Putamen (tissue), 1 donor: ENCODE data around the gene RPS2.

Experiments
- DNase-seq: peaks from one replicate; pipeline ENCODE4 v3.0.0-alpha.2; 2016; ENCODE audit warnings: low spot score

RPS2 gene

DNA sequence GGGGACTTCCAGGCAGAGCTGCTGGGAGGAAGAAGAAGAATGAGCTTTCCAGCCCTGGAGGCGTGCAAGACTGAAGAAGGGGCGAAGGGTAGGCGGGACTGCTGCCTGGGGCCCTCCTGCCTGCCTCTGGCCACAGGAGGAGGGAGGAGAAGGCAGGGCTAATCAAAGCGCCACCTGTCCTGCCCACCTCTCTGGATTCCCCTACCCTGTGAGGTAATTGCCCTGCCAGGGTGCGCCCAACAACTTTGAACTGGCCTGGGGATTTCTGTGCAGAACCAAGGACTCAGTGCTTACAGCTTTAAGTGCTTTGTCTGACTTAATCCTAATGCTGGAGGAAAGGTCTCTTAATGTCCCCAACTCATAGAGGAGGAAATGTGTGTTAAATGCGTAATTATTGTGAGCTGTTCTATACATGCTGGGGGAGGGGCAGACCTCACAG, 16.8 kb upstream of the RPS2 start, which contains the start of gene NOXO1:
Gene NOXO1 (minus strand): TSS at position 72 of the 439 bp plus-strand sequence. CDS start 290 bp downstream, outside the sequence.
- DNase-seq, result no peak

DNA sequence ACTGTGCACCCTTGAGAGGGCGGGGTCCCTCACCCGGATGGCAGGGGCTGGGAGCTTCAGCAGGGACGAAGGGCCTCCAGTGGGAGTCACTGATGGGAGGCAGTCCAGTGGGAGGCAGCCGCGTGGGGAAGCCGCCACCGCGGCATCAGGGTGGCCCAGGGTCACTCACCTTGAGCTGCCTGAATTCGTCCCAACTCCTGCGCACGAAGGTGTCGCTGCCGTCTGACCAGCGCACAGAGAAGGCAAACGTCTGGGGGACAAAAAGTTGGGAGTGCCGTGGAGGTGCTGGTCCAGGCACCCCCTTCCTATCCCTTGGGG, 16.1 kb upstream of the RPS2 start:
- DNase-seq, result no peak

DNA sequence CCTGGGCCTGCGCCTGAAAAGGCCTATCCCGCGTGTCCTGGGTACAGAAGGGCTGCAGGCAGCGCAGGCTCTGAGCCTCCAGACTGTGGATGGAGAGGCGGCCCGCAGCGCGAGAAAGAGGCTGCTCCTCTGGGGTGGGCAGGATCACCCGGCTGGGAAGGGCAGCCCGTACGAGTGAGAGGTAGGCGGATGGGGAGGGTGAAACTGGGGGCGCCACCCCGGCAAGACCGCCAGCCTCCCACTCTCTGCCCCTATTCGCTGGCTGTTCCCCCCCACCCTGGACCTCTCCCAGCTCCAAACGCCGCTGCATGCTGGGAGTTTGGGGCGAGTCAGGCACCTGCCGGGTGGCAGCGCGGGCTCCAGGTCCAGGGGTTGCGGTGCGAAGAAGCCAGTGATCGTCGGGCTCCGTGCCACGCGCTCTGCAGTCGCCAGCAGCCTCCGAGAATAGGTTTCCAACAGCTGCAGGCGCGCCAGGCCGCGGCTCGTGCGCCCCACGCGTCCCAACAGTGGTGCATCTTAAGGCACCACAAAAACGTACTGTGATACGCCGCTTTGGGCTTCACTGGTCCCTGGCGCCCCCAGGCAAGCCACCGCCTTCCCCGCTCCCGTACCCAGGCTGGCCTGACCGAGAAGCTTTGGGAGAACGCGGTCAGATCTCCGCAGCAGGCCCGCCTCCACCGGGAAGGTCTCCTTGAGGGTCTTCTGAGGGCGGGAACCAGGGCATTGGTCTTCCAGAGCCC, 15.6 kb upstream of the RPS2 start:
- no peak for DNase-seq

DNA sequence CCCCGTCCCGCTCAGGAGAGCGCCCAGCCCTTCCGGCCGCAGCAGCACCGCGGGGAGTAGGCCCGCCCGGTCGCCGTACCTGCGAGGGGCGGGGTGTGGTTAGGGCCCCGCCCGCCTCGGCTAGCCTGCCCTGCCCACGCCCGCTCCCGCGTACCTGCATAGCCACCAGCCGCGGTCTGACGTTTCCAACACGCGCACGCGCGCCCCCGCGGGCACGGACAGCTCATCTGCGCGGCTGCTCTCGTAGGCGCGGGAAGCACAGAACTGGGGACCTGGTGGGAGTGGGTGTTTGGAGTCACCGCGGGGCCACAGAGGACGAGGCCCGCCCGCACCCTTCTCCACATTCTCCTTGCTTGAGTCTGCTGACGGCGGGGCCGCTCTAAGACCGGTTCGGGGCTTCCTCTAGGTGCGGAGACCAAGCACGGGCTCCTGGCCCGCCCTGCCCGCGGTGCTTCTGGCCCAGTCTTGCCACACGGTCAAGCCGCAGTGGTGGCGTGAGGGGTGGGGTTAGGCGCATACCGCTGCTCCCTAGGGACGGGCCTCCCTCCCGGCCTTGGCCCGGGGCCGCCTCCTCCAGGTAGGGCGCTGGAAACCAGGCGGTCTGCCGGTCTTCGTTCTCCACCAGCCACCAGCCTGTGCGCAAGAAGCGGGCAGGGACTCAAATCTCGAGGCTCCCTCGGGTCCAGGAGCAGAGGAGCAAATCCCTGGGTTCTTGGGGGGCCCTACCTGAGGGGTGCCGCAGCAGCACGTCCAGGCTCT, 14.8 kb upstream of the RPS2 start:
- no peak for DNase-seq

DNA sequence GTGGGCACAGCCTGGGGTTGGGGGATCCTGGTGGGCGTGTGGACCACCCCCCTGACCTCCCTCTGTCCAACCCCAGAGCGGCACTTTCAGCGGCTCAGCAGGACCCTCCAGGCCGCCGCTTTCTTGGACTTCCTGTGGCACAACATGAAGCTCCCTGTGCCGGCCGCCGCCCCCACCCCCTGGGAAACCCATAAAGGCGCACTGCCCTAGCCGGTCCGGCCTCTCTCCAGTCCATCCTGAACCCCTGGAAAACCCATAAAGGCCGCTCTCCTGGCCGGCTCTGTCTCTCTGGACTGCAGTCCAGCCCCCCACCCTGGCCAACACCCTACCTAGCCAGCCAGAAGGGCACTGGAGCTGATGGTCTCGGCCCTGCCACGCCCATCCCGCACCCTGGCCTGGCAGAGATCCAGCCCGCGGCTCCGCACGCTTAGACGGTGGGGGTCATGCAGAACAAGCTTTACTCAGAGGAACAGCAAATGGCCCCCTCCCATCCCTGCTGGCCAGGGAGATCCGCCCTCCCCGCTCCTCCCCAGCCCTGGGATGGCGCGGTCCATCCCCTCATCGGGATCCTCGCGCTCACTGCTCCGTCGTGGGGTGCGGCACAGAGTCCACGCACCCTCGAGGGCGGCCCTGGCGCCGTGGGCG, 14.0 kb upstream of the RPS2 start:
- DNase-seq, result no peak

DNA sequence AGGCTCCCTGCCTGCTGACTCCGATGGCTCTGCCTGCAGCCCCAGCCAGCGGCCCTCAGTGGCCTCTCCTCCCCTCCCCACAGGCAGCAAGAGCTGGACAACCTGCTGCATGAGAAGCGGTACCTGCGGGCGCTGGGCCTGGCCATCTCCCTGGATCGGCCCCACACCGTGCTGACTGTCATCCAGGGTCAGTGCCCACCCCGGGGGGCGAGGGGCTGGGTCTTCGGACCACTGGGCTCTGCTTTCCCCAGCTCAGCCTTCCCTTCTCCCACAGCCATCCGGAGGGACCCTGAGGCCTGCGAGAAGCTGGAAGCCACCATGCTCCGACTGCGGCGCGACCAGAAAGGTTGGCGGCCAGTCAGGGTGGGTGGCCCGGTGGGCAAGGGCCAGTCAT, 13.2 kb upstream of the RPS2 start:
- no peak for DNase-seq

DNA sequence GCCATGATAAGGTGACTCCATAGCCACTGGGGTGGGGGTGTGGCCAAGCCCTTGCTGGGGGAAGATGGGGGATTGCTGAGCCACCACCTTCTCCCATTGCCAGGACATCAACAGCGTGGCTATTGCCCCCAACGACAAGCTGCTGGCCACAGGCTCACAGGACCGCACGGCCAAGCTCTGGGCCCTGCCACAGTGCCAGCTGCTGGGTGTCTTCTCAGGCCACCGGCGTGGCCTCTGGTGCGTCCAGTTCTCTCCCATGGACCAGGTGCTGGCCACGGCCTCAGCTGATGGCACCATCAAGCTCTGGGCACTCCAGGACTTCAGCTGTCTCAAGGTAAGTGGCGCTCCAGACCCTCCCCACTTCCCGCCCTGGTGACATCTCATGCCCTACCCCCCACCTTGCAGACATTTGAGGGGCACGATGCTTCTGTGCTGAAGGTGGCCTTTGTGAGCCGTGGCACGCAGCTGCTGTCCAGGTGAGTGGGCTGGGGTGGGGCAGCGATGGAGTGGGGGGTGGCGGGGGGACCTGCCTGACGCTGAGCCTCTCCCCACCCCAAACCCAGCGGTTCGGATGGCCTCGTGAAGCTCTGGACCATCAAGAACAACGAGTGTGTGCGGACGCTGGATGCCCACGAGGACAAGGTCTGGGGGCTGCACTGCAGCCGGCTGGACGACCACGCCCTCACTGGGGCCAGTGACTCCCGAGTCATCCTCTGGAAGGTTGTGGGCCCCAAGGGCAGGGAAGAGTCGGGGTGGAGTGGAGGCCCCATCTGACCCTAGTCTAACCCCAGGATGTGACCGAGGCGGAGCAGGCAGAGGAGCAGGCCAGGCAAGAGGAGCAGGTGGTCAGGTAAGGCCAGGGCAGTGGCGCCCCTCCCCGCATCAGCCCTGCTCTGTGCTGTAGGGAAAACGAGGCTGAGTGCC, 12.6 kb upstream of the RPS2 start:
- no peak for DNase-seq

DNA sequence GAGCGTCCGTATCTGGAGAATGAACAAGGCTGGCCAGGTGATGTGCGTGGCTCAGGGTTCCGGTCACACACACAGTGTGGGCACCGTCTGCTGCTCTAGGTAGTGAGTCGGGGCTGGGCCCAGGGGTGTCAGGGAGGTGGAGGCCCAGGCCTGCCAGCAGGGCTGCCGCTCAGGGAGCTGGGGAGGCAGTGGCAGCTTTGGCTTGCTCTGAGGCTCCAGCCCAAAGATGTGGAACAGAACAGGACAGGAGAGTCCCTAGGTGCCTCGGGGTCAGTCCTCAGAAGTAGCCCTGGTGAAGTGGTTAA, 11.5 kb upstream of the RPS2 start:
- no peak for DNase-seq

DNA sequence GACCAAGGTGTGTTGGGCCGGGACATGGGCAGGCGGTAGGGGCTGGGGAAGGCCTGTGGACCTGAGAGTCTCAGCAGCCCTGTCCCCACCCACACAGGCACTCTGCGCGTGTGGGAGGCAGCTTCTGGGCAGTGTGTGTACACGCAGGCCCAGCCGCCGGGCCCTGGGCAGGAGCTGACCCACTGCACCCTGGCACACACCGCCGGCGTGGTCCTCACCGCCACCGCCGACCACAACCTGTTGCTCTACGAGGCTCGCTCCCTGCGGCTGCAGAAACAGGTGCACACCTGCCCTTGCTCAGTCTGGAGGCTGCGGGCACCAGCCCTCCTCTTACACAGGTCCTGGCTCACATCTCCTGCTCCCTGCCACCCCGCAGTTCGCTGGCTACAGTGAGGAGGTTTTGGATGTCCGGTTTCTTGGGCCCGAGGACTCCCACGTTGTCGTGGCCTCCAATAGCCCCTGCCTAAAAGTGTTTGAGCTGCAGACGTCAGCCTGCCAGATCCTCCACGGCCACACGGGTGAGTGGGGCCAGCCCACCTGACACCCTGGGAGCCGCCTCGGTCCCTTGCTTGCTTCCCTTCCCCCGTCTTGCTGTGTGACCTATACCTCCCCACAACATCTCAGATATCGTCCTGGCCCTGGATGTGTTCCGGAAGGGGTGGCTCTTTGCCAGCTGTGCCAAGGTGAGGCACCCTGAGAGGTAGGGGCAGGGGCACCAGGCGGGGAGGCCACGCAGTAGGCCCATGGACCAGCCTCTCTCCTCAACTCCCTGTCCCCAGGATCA, 11.0 kb upstream of the RPS2 start:
- no peak for DNase-seq

DNA sequence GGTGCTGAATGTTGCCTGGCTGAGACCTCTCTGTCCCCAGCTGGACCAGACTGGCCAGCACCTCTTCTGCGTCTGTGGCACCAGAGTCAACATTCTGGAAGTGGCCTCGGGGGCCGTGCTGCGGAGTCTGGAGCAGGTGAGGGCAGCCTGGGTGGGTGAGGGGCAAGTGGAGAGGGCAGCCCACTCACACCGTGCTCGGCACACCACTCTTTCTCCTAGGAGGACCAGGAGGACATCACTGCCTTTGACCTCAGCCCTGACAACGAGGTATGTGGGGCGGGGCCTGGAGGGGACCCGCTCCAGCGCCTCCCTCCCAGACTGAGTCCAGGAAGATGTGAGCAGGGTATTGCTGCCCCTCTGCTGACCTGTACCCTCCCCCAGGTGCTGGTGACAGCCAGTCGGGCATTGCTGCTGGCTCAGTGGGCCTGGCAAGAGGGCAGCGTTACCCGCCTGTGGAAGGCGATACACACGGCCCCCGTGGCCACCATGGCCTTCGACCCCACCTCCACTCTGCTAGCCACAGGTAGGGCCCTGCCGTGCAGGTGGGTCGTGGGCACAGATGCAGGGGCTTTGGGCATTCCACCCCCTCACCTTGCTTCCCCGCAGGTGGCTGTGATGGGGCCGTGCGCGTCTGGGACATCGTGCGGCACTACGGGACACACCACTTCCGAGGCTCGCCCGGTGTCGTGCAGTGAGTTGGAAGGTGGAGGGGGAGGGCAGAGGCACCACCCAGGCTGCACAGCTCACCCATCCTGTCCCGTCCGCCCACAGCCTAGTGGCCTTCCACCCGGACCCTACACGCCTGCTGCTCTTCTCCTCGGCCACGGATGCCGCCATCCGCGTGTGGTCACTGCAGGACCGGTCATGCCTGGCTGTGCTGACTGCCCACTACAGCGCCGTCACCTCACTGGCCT, 9.8 kb upstream of the RPS2 start:
- no peak for DNase-seq

DNA sequence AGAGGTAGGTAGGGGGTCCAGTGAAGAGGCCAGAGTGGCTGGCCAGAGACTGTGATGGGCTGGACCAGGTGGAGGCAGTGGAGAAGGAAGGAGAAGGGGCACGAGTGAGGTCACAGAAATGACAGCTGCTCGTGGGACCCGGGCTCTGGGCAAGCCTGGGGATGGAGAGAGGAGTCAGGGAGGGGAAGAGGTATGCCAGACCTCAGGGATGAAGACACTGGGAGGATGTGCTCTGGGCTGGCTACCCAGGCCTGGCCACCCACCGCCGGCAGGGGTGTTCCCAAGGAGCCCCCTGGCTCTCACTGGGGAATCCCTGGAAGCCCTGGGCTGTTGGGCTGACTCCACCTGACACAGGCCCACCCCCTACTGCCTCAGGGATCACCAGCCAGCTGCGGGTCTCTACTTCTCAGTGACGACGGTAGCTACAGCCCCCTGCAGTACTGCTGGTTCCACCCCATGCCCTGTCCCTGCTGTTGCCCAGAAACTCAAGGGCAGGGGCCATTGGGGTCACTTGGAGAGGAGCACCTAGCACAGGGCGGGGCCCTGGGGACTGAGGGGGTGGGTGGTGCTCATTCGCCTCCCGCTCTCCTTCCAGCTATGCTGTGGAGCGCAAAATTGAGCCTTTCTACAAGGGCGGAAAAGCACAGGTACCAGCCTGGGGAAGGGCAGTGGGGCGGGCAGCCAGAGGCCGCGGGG, 9.0 kb upstream of the RPS2 start:
- DNase-seq, result no peak

DNA sequence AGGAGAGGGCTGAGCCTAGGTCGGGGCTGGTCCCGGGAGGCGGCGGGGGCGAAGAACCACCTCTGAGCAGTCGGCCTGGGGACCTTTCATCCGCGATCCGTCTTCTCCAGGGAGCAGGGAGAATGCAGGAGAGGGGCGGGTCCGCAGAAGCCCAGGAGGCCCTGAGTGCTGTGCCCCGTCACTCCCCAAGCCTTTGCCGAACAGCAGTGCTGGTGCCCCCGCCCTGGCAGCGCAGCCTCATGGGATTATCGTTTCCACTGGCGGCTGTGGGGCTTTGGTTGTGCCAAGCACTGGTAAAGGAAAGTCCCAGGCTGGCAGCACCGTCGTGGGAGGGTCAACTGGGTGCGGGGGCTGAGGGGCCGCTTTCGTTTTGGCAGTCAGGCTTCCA, 7.9 kb upstream of the RPS2 start:
- DNase-seq, result no peak

DNA sequence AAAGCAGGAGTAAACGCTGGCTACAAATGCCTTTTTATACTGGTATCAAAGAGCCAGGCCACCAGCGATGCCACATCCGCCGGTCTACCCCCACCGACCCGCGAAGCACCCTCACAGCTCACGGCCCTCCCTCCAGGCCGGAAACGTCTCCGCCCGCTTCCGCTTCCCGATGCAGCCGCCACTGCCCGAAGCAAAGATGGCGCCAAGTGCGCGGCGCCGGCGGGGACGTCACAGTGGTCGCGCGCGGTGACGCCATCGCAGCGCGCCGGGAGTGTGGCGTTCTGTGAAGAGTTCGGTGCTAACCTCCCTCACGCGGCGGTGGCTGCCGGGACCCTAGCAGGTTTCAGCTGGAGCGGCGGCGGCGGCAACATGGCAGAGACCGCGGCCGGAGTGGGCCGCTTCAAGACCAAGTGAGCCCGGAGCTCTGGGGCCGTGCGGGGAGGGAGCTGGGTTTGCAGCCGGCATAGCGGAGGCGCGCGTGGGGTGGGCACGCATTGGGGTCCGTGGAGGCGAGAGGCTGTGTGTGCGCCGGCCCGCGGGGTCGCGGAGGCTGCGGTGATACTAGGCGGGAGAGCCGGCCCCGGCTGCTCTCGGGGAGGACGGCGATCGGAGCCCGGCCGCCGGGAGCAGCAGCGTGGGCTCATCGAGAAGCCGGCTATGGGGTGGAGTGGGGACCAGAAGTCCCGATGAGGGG, 7.3 kb upstream of the RPS2 start, which contains the start of gene TBL3:
Gene TBL3 (plus strand): TSS at position 258 of the 694 bp plus-strand sequence. CDS start 112 bp downstream, at position 370.
- peak; percentile 93 for DNase-seq

DNA sequence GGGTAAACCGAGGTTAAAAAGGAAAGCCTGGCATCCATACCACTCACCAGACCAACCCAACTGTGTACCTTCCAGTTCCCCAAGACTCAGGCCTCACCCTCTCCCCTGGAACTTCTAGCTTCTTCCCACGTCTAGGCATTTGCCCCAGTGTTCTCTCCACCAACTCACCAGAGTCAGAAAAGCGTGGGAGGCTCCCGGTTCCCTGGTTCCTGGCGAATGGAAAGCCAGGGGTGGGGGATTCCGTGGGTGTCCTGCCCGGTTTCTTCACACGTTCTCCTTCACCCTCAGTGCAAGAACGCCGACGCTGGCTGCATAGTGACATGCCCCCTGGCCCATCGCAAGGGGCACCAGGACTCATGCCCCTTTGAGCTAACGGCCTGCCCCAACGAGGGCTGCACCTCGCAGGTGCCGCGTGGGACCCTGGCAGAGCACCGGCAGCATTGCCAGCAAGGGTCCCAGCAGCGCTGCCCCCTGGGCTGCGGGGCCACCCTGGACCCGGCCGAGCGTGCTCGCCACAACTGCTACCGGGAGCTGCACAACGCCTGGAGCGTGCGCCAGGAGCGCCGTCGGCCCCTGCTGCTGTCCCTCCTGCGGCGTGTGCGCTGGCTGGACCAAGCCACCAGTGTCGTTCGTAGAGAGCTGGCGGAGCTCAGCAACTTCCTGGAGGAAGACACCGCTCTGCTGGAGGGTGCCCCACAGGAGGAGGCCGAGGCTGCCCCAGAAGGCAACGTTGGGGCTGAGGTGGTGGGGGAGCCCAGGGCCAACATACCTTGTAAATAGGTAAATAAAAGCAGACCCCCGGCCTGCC, 3.7 kb upstream of the RPS2 start:
- peak; percentile 67 for DNase-seq

DNA sequence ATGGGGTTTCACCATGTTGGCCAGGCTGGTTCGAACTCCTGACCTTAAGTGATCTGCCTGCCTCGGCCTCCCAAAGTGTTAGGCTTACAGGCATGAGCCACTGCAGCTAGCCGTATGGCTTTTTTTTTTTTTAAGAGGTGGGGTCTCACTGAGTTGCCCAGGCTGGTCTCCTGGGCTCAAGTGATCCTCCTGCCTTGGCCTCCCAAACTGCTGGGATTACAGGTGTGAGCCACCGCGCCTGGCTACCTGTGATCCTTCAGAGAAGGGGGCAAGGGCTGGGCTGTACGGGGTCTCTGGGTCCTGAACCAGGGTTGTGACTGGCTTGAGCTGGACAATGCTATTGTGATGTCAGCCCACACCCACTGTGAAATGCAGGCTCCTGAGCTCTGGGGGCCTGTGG, 1.8 kb upstream of the RPS2 start, which contains the start of gene RNF151:
Gene RNF151 (plus strand): TSS at position 397 of the 400 bp plus-strand sequence. CDS start 26 bp downstream, outside the sequence.
- DNase-seq, result no peak

DNA sequence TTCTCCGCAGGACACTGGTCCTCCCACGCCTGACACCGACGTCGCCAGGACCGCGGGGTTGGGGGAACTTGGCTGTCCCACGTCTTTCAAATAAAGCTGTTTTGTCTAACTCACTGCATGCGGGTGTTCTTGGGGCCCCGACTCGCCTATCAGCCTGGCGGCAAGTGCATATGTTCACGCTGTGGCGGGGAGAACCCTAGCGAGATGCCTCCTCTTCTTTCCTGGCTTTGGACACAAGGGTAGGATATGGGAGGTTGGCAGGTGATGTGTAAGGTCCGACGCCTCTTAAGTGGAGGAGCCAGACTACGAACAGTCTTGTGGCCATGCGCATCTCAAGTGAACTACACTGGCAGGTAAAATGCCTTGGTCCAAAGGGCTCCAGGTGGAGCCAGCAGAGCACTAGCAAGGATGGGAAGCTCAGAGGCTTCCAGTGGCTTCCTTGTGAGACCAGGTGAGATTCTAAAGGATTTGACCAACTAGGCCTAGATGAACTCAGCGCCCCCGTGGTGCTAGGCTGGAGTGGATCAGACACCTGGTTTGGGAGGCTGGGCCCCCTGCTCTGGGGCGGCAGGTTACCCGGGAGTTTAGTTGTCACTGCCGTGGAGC, 873 bp upstream of the RPS2 start:
- DNase-seq, result no peak

DNA sequence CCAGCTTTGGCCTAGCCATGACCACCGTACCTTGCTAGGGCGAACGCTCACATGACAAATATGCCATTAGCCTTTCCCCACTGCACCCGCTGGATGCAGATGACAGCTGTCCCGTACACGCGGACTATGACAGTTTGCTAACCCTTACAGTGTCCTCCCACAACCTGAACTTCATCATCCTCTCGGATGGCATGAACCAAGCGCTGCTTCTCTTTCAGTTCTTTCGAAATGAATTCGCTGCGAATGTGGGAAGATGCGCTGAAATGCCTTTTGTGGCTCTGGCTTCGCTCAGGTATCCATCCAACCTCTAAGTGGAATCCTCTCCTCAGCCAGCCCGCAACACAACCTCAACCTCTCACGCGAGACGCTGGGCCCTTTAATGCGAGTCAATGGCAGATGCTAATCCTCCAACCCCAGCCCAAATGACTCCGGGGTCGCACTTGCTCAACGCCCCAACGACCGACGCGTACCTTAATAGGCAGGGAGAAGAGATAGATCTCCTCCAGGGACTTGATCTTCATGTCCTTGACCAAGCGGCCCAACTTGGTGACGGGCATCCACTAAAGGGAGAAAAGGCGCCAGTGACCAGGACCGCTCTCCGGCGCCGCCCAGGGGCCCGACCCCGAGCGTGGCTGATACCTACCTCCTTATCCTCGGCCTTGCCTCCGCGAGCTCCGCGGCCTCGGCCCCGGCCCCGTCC, 670 bp downstream of the RPS2 start:
- peak; percentile 43 for DNase-seq
